ENCODE measurements around the gene SYT9.

Gene SYT9

DNA sequence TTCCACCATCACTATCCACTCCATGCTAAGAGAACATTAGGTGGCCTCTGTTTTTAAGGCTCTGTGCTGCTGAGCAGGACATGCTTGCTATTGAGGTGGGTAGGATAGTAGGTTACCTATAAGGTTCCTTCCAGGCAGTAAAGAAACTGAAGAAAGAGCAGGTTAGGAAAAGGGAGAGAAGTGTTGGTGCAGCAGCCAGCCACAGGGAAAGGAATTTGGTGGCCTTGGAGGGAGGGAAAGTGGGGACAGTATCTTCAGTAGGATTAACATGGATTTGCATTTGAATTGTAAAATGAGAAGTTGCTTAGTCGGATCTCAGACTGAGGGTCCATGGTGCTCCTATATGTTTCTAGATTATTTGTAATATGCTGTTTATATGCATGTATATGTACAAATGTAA, 184.4 kb downstream of the SYT9 start:
- TF ChIP-seq TAF1 (IDR thresholded peaks at IDR 0.05; ENCODE audit: borderline replicate concordance, low read depth, low read length) (no peak), POLR2A (IDR thresholded peaks at IDR 0.05; ENCODE audit: low read depth, low read length) (no peak), POLR2AphosphoS5 (IDR thresholded peaks at IDR 0.05; ENCODE audit: low read depth, low read length) (no peak)
- DNase-seq (ENCODE audit: insufficient read length) (no peak), FAIRE-seq (no peak)

DNA sequence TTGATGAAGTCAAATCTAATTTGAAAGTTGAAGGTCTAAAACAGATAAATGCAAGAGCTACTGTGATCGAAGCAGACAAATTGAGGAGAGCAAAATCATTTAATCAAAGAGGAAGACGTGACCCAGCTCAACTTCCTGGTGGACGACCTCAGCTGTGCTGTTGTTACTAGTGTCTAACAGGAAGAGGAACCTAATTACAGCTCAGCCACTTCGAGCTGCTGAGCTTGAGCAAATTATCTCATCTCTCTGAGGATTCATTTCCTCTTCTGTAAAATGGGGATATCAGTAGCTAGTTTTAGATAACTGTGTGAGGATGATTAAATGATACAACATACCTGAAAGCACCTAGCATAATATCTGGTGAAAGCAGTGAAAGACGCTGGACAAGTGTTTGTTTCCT, 185.0 kb downstream of the SYT9 start:
- DNase-seq (ENCODE audit: insufficient read length): peak; percentile 22
- FAIRE-seq: peak; percentile 97
- no peak; the same call in 1 of the 2 replicates for TF ChIP-seq POLR2A (IDR thresholded peaks at IDR 0.05; ENCODE audit: low read depth, low read length)
- no peak for TF ChIP-seq TAF1 (IDR thresholded peaks at IDR 0.05; ENCODE audit: borderline replicate concordance, low read depth, low read length)
- TF ChIP-seq POLR2AphosphoS5 (IDR thresholded peaks at IDR 0.05; ENCODE audit: low read depth, low read length): no peak; the same call in 1 of the 2 replicates

DNA sequence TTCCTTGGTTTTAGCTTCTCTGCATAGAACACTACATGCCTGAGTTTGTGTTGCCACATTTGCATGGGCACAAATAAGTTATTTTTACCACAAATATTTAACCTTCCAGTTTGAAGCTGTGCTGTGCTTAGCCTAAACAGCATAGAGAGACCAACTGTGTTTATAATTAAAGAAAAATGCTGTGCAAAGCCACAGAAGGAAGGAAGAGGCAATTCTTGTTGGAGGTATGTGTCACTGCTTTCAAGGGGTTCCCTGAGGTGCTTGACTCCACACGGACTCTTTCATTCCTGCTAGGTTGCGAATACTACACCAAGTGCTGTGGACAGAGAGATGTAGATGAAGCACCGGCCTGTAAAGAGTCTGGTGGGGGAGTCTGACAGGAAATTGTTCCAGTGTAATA, 186.0 kb downstream of the SYT9 start:
- no peak for DNase-seq (ENCODE audit: insufficient read length)
- TF ChIP-seq POLR2AphosphoS5 (IDR thresholded peaks at IDR 0.05; ENCODE audit: low read depth, low read length): no peak
- no peak for TF ChIP-seq TAF1 (IDR thresholded peaks at IDR 0.05; ENCODE audit: borderline replicate concordance, low read depth, low read length)
- no peak for TF ChIP-seq POLR2A (IDR thresholded peaks at IDR 0.05; ENCODE audit: low read depth, low read length)
- no peak for FAIRE-seq

DNA sequence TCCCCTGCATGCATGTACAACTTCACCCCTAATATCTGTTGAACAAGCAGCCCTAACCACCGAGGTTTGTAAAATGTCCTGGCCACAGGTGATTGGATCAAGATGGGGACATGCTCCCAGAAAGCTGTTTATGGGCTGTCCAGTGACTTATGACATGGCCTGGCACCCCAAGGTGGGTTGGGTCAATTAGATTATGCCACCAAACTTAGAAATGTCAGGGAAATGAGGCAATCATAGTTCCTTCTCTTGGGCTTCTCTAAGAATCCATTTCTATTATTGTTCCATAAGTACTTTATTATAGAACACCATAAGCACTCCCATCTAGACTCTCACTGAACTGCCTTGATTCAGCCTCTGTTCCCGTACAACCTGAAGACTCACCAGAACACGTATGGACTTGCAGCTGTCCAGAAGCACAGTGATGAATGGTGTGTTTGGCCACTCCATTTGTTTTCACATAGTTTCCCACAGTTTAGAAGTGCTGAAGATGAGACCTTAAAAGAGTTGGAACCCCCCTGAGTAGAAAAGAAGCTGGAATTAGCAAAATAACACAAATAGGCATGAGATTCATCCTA, 188.1 kb downstream of the SYT9 start:
- no peak for DNase-seq (ENCODE audit: insufficient read length)
- peak; percentile 48 for FAIRE-seq
- TF ChIP-seq POLR2A (IDR thresholded peaks at IDR 0.05; ENCODE audit: low read depth, low read length) (no peak), POLR2AphosphoS5 (IDR thresholded peaks at IDR 0.05; ENCODE audit: low read depth, low read length) (no peak)

DNA sequence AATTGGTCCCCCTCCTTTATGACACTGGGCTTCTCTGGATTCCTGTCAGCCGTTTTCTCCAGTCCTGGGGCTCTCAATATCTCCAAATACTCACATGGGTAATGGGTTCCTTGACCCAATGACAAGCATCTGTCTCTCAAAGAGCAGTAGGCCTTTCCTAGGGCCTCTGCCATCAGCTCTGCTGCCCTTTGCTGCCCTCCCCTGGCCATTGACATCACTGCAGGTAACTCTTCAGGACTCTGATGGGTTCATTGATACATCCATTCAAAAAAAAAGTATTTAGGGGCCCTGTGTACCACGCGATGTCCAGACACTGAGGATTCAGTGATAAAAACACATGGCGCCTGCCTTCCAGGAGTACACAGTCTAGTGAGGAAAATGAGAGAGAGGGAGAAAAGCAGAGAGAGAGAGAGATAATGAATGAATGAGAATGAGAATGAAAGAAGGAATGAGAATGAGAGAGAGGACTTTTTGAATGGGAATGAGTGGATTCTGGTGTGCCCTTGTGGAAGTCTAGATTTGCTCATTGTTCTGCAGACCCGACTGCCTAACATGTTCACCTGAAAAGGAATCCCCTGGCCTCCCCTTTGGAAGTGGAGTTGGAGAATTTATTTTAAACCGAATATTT, 191.0 kb downstream of the SYT9 start:
- peak; percentile 97 for FAIRE-seq
- TF ChIP-seq POLR2AphosphoS5 (IDR thresholded peaks at IDR 0.05; ENCODE audit: low read depth, low read length) (no peak), TAF1 (IDR thresholded peaks at IDR 0.05; ENCODE audit: borderline replicate concordance, low read depth, low read length) (no peak), POLR2A (IDR thresholded peaks at IDR 0.05; ENCODE audit: low read depth, low read length) (no peak)
- peak; percentile 31 for DNase-seq (ENCODE audit: insufficient read length)

DNA sequence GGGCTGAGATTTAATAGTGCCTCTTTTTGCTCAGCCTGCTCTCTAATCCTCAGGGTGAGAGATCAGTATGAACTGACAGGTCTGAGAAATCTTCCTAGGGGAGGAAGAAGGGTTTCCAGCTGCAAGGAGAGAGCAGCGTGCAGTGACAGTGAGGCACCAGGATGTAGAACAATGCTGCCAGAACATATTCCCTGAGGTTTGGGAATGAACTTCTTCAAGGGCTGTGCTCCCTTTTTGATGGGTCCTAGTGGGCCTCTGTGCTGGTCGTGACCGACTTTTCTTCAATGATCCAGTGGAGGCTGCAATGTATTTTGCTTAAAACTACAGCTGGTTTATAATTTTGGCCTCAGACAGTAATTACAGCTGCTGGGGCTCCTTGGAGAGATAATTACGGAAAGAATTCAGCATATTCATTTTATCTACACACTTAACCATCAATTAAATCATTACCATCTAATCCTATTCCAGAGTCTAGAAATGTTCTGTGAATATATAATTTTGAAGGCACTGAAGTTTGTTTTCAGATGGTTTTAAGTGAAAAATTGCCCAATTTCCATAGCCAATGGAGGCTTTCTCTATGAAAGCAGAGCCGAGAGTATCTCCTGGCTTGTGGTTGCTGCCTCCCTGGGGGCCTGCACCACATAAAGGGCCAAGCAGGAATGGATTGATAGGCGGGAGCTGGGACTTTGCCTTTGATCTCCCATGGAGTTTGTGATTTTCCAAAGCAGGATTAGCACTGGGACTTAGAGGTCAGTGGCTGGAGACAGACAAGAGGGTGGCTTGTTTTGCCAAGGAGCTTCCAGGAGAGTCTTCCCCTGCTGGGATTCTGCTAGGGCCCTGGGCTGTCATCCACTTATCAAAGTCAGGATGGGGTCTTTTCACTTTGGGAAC, 192.6 kb downstream of the SYT9 start:
- no peak for FAIRE-seq
- TF ChIP-seq TAF1 (IDR thresholded peaks at IDR 0.05; ENCODE audit: borderline replicate concordance, low read depth, low read length) (no peak), POLR2AphosphoS5 (IDR thresholded peaks at IDR 0.05; ENCODE audit: low read depth, low read length) (no peak), POLR2A (IDR thresholded peaks at IDR 0.05; ENCODE audit: low read depth, low read length) (no peak)
- DNase-seq (ENCODE audit: insufficient read length): no peak

DNA sequence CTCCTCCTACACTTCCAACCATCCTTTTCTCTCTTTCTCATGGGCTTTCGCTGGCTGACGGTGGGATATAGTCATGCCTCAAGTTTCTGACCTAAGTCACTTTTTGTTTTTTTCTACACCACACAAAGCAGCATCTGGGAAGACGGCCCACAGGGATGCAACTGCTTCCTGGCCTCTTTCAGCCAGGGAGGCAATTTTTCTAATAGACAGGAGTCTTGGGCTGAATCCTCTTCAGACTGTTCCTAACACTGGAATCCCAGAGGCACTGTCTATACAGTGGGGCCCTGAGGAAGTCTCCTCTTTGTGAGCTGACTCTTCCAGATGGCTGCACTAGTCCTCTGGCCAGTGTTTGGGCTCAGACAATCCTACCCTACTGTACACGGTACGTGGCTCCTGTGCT, 193.9 kb downstream of the SYT9 start:
- no peak for FAIRE-seq
- DNase-seq (ENCODE audit: insufficient read length): no peak
- TF ChIP-seq POLR2AphosphoS5 (IDR thresholded peaks at IDR 0.05; ENCODE audit: low read depth, low read length): no peak
- TF ChIP-seq TAF1 (IDR thresholded peaks at IDR 0.05; ENCODE audit: borderline replicate concordance, low read depth, low read length): no peak
- no peak for TF ChIP-seq POLR2A (IDR thresholded peaks at IDR 0.05; ENCODE audit: low read depth, low read length)

DNA sequence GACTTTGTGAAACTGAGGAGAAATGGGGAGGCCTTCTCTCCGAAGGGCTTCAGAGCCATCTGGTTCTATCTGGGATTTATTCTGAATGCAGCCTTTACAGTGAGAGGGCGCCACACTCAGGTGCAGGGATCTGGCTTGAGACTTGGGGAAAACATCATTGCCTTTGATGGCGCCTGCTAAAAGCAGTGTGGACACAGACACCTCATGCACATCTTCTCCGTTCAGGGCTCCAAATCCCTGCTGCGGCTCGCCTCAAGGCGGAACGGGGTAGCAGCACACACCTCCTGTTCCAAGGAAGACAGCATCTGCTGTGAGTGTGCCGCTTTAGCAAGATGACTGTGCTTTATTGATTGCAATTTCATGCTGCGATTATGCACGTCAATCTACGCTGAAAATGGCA, 196.5 kb downstream of the SYT9 start:
- TF ChIP-seq TAF1 (IDR thresholded peaks at IDR 0.05; ENCODE audit: borderline replicate concordance, low read depth, low read length) (no peak), POLR2AphosphoS5 (IDR thresholded peaks at IDR 0.05; ENCODE audit: low read depth, low read length) (no peak), POLR2A (IDR thresholded peaks at IDR 0.05; ENCODE audit: low read depth, low read length) (no peak)
- FAIRE-seq: peak; percentile 9
- no peak for DNase-seq (ENCODE audit: insufficient read length)

DNA sequence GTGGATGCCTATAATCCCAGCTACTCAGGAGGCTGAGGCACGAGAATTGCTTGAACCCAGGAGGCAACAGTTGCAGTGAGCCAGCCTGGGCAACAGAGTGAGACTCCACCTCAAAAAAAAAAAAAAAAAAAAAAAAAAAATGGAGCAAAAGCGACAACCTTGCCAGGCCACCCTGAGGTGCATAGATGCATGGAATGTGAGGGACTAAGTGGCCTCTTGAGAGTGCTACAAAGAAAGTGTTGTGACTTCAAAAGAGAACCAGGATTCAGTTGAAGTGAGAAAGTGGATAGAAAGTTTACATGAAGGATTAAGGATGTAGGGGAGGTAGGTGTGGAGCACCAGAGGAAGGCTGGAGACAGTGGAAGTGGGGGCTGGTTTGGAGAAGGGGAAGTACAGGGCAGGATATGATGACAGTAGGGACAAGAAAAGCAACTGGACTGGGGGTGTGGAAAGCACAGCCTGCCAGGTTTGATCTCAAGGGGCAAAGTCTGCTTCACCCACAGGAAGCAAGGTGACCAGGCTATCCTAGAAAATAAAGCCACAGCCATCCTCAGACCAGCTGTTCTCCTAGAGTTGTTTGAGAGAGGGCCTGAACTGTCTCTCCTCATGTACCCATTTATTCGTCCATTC, 197.6 kb downstream of the SYT9 start:
- DNase-seq (ENCODE audit: insufficient read length) (no peak), FAIRE-seq (no peak)
- no peak for TF ChIP-seq POLR2AphosphoS5 (IDR thresholded peaks at IDR 0.05; ENCODE audit: low read depth, low read length)
- TF ChIP-seq POLR2A (IDR thresholded peaks at IDR 0.05; ENCODE audit: low read depth, low read length): no peak
- TF ChIP-seq TAF1 (IDR thresholded peaks at IDR 0.05; ENCODE audit: borderline replicate concordance, low read depth, low read length): no peak

DNA sequence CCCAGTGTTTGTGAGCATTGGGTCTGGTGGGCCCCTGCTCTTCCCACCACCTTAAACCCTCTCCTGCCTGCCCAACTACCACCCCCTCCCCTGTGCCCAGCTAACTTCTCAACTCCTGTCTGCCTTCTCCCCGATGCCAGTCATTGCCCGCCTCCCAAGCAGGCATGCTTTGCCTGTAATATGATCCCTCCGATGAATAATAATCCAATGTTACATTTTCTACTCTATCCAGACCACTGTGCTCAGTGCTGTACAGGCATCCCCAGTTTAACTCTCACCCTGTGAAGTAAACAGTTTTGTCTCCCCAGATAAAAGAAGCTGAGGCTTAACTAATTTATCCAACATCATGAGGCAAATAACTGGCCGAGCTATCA, 198.1 kb downstream of the SYT9 start:
- DNase-seq (ENCODE audit: insufficient read length) (no peak), FAIRE-seq (no peak)
- TF ChIP-seq TAF1 (IDR thresholded peaks at IDR 0.05; ENCODE audit: borderline replicate concordance, low read depth, low read length) (no peak), POLR2AphosphoS5 (IDR thresholded peaks at IDR 0.05; ENCODE audit: low read depth, low read length) (no peak), POLR2A (IDR thresholded peaks at IDR 0.05; ENCODE audit: low read depth, low read length) (no peak)

DNA sequence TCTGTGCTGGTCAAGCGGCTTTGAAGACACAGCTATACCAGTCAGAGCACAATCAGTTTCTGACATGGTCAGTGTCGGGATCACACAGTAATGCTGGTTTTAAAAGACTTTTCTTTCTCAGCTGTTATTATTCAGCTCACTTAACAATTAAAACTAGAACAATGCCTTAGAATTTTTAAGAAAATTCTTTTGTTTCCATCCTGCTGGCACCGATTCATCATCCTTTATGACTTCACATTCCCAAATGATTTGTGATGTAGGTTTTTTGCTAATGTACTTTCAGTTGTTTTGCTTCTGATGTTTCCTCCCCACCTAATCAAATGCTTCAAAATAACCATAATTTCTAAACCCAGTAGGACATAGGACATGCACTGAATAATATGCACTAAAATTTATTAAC, 199.1 kb downstream of the SYT9 start:
- TF ChIP-seq POLR2A (IDR thresholded peaks at IDR 0.05; ENCODE audit: low read depth, low read length) (no peak), TAF1 (IDR thresholded peaks at IDR 0.05; ENCODE audit: borderline replicate concordance, low read depth, low read length) (no peak), POLR2AphosphoS5 (IDR thresholded peaks at IDR 0.05; ENCODE audit: low read depth, low read length) (no peak)
- no peak for FAIRE-seq
- DNase-seq (ENCODE audit: insufficient read length): no peak

Data from GM12892 (cell line).